LNCAP (cell line): Measurements from ENCODE around the gene C17orf75.

Experiments used
- TF ChIP-seq, protein P1 (sequence below): fragments of 450-650 bp; IDR thresholded peaks from 2 replicates; pipeline ENCODE4 v1.5.1; 2017; ENCODE audit warnings: mild to moderate bottlenecking

C17orf75 gene

DNA sequence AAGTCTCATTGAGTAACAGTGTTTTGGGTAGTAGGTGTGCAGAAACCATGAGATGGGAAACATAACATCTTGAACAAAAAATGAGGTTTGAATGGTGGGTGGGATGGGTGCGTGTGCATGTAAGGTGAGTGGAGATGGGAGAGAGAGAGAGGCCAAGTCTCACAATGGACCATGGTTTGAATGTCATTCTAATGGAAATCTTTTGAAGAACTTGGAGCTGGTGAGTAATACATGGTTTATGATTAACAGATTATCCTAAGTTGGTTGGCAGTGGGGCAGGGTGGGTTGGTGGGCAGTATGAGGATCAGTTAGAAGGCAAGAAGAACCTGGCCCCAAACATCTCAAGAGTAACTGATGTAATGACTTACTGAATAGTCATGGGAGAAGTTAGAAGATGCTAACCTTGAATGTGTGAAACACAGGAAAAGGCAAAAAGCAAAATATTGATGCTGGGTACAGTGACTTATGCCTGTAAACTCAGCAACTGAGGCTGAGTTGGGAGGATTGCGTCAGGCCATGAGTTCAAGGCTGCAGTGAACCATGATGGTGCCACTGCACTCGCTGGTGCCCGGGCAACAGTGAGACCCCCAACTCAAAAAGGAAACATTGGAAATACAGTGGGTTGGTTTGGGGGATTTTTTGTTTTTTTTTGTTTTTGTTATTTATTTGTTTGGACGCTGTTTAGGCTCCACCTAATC is 40.7 kb upstream of the C17orf75 start:
- TF ChIP-seq, protein P1, sequence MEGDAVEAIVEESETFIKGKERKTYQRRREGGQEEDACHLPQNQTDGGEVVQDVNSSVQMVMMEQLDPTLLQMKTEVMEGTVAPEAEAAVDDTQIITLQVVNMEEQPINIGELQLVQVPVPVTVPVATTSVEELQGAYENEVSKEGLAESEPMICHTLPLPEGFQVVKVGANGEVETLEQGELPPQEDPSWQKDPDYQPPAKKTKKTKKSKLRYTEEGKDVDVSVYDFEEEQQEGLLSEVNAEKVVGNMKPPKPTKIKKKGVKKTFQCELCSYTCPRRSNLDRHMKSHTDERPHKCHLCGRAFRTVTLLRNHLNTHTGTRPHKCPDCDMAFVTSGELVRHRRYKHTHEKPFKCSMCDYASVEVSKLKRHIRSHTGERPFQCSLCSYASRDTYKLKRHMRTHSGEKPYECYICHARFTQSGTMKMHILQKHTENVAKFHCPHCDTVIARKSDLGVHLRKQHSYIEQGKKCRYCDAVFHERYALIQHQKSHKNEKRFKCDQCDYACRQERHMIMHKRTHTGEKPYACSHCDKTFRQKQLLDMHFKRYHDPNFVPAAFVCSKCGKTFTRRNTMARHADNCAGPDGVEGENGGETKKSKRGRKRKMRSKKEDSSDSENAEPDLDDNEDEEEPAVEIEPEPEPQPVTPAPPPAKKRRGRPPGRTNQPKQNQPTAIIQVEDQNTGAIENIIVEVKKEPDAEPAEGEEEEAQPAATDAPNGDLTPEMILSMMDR = no peak

DNA sequence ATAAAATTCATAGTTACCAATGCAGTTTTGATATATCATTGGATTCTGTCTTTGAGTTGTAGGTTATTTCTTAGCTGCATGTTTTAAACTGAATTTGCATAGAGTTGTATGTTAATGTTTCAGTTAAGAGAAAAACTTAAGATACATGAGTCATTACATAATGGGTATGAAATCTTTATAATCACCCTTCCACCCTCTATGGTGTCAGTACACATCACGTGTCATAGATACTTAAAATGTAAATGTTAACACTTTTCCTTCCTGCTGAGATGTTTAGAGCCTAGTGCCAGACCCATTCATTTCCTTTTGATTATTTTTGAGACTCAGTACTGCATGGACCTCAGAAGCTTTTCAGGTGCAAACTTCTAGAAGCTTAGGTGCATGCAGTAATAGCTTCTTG is 28.5 kb upstream of the C17orf75 start:
- TF ChIP-seq, protein P1 = no peak

DNA sequence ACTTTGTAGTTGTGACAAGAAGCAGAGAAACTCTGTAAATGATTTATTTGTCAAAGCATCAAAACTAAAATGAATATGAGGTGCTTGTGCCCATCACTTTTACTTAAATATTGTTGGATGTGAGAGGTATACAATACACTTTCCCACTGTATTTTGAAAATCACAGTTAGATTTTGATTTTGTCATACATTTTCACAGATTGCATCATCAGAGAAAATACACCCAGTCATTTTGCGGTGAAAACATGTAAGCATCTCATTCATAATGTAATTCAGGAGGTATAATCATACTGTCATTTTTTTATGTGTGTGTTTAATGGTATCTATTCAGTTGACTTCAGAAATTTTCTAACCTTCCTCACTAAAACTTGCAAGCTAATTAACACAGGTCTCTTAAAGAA is 19.3 kb upstream of the C17orf75 start:
- TF ChIP-seq, protein P1 = no peak

DNA sequence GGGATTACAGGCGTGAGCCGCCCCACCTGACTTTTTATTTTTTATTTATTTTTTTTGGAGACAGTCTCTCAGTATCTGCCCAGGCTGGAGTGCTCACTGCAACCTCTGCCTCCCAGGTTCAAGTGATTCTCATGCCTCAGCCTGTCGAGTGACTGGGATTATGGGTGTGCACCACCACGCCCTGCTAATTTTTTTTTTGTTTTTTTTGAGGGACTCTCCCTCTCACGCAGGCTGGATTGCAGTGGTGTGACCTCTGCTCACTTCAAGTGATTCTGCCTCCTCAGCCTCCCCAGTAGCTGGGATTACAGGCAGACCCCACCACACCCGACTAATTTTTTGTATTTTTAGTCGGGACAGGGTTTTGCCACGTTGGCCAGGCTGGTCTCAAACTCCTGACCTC is 15.6 kb upstream of the C17orf75 start:
- TF ChIP-seq, protein P1 = no peak

DNA sequence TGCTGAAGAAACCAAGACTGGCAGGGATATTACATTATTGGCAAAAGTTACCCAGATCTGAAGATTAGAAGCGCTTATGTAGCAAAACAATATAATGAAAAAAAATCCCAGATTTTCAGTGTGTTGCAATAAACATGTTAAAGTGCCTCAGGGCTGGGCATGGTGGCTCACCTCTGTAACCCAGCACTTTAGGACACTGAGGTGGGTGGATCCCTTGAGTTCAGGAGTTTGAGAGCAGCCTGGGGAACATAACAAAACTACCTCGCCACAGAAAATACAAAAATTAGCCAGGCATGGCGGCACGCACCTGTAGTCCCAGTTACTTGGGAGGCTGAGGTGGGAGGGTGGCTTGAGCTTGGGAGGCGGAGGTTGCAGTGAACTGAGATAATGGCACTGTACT is 14.8 kb upstream of the C17orf75 start:
- TF ChIP-seq, protein P1 = no peak

DNA sequence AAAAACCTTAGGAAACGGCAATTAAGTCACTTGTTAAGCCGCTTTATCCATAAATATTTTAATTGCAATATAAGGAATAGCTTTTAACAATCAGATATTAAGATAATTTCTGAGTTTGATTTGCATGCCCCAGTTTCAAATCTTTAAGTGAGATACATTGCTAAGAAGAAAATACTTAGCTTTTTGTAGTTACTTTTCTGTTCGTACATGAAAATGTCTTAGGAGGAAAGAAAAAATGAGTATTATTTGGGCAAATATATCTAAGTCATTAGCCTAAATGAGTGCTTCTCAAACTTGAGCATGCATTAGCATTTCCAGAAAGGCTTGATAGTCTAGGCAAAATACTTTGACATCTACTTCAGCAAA is 14.4 kb upstream of the C17orf75 start:
- TF ChIP-seq, protein P1 = no peak

DNA sequence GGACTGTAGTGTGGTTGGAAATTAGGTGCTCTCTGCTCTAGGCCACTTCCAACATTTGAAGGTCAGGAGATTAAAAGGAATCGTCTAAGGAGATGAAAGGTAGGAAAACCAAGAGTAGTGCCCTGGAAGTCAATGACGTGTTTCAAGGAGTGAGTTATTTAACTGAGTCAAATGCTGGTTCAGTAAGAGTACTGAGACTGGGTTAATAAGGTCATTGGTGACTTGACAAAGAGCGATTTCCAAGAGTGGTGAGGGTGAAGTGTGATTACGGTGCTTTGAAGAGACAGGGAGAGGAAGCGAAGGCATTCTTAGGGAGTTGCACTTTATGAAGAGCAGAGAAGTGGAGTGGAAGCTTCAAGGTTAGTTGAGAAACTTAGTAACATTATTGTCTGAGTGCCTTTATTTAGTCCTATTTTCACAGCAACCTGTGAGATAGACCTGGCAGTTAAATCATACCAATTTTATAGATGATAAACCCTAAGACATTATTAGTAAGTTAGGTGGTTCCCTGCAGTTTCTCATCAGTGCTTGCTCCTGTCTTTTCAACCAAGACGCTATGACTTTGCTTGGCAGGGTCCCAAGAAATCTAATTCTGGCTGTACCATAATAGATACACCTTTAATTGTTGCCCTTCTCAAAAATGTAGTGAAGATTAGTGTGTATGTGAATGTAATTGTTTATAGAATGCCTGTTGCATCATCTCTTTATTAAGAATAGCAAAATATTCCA is 13.8 kb upstream of the C17orf75 start:
- TF ChIP-seq, protein P1 = no peak
